ENCODE data around the gene SEC11A. TPM values are rescaled to one million over a fixed set of nuclear protein-coding genes. Genes with fewer than 3 reads are reported as not detected.
"Not testable (repeated sequence)": the region's sequence is repeated elsewhere in the genome, so short reads cannot be mapped to it uniquely, and the experiment has no call there.

SEC11A gene
- total RNA-seq, 2 experiments from 2014 or later: 66.6 to 111 TPM

DNA sequence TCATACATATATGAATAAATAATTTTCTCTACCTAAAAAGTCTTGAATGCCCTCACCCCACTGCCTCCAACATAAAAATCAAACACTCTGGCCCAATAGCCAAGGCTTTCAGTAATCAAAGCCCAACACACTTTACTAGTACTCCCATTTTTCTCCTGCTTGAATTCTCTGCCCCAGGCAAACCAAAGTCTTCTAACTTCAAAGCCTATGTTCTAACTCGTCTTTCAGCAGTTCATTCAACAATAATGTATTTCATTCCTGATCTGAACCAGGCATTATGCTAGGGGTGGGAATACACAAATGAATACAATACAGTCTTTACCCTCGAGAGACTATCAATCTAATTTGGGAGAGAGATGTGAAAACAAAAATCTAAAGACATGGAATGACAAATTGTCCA lies 21.1 kb upstream of the SEC11A start:
- intact Hi-C loops (cut with DNase I, micrococcal nuclease): loop anchor here (5.0 to 10.0 kb wide), 2 partner anchors 258 to 670 kb away; no protein-coding TSS in a partner anchor

DNA sequence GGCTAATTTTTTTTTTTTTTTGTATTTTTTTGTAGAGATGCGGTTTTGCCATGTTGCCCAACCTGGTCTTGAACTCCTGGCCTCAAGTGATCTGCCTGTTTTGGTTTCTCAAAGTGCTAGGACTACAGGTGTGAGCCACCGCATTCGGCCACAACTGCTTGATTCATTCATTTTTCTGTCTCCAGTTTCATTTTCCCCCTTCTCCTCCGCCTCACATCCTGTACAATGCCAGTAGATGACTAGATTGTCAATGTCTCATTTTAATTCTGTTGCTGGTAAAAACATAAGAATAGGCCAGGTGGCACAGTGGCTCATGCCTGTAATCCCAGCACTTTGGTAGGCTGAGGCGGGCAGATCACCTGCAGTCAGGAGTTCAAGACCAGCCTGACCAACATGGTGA lies 20.4 kb upstream of the SEC11A start:
- no peaks in the 10 kb centered on the region for H3K9me3 Mint-ChIP-seq (ENCODE audit: low read depth)
- intact Hi-C loops (cut with DNase I, micrococcal nuclease): loop anchor here (1.0 to 10.0 kb wide), 5 partner anchors 11 to 671 kb away; partner anchors contain the start of gene NMB (in 1 of the 2)
- peaks cover 53% of the 10 kb centered on the region for H3K4me1 Mint-ChIP-seq
- no peaks in the 10 kb centered on the region for H3K36me3 Mint-ChIP-seq (ENCODE audit: low read depth)
- ChIA-PET CTCF (interaction anchor here (0.6 to 4.0 kb wide), 7 partner anchors 11 to 83 kb away, joined by 3 to 46 read pairs (median 3); partner anchors contain the start of genes SEC11A and ZNF592), POLR2A (interaction anchor here (0.6 to 3.2 kb wide), 3 partner anchors 10 to 108 kb away, joined by 3 to 37 read pairs (median 14); partner anchors contain the start of gene SEC11A)
- ATAC-seq (peak; percentile 61), DNase-seq (peak; percentile 90)
- H3K27ac Mint-ChIP-seq: peak overlapping the region; percentile 97
- H3K27me3 Mint-ChIP-seq: no peaks in the 10 kb centered on the region
- H3K4me3 Mint-ChIP-seq: peak overlapping the region; percentile 55

More for the DNA sequence above, 21.1 kb upstream of the SEC11A start:
- Mint-ChIP-seq H3K27ac (peak overlapping the region; percentile 97), H3K36me3 (ENCODE audit: low read depth) (no peaks in the 10 kb centered on the region), H3K4me1 (peaks cover 47% of the 10 kb centered on the region), H3K9me3 (ENCODE audit: low read depth) (no peaks in the 10 kb centered on the region), H3K4me3 (no peak overlapping the region), H3K27me3 (no peaks in the 10 kb centered on the region)
- DNase-seq (no peak), ATAC-seq (no peak)
- ChIA-PET POLR2A (no interaction called here), CTCF (interaction anchor here (0.6 to 1.5 kb wide), 4 partner anchors 10 to 276 kb away, joined by 3 to 9 read pairs (median 4); partner anchors contain the start of genes SEC11A and ZNF592)

DNA sequence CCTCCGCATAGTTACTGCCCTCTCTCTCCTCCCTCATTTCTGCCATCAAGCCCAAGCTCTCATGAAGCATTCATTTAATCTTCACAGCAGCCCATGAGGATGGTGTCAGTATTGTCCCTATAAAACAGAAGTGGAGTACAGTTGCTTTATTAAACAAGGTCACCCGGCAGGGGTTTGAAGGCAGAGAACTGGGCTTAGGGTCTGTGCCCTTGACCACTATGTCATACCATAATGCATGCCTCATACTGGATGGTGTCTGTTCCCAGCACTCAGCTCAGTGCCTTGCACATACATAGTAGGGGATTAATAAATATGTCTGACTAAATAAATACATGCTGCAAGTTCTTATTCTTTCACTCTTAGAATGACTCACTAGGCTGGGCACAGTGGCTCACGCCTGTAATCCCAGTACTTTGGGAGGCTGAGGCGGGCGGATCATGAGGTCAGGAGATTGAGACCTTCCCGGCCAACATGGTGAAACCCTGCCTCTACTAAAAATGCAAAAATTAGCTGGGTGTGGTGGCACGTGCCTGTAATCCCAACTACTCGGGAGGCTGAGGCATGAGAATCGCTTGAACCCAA lies 19.6 kb upstream of the SEC11A start:
- ATAC-seq: peak; percentile 52
- H3K36me3 Mint-ChIP-seq (ENCODE audit: low read depth); H3K9me3 Mint-ChIP-seq (ENCODE audit: low read depth); H3K27me3 Mint-ChIP-seq: not testable (repeated sequence)
- Mint-ChIP-seq H3K27ac (peak overlapping the region; percentile 97), H3K4me3 (peak overlapping the region; percentile 59), H3K4me1 (peaks cover 60% of the 10 kb centered on the region)
- ChIA-PET POLR2A (interaction anchor here (0.5 to 3.2 kb wide), 6 partner anchors 9 to 34 kb away, joined by 3 to 37 read pairs (median 10); partner anchors contain the start of gene SEC11A), CTCF (interaction anchor here (0.6 to 4.0 kb wide), 13 partner anchors 7 to 165 kb away, joined by 3 to 46 read pairs (median 4); partner anchors contain the start of genes SEC11A and WDR73)
- intact Hi-C loops (cut with DNase I, micrococcal nuclease): loop anchor here (1.0 to 10.0 kb wide), 9 partner anchors 12 to 672 kb away; partner anchors contain the start of genes SEC11A (in 2 of the 2), NMB (in 1 of the 2), WDR73 (in 1 of the 2) and ZNF592 (in 1 of the 2)
- DNase-seq: peak; percentile 70

DNA sequence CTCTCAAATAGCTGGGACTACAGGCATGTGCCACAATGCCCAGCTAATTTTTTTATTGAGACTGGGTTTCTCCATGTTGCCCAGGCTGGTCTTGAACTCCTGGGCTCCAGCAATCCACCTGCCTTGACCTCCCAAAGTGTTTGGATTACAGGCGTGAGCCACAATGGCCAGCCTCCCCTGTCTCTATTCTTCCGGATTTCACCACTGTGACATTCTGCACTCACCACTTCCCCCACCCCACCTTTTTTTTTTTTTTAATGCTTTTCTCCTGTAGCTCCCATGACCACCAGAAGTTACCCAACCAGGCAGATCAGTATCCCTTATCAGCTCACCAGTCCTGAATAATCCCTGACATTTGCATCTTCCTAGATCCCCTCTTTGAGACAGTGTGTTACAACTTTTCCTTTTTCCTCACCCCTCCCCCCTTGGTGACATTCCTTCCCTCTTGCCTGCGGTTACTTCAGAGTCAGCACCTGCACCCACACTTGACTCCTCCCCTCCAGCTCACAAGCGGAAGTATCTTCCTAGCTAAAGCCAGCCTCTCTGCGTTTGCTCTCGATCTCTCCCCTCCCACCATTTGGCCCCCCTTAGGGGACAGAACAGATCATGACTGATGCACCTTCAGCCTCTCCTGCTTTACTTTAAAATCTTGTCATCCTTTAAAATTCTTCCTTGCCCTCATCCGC lies 19.0 kb upstream of the SEC11A start:
- ChIA-PET CTCF (interaction anchor here (0.6 to 4.0 kb wide), 11 partner anchors 8 to 164 kb away, joined by 3 to 46 read pairs (median 4); partner anchors contain the start of genes SEC11A and WDR73), POLR2A (interaction anchor here (0.9 to 3.2 kb wide), 4 partner anchors 10 to 28 kb away, joined by 3 to 37 read pairs (median 13); partner anchors contain the start of gene SEC11A)
- Mint-ChIP-seq H3K27ac (peak overlapping the region; percentile 97), H3K27me3 (no peaks in the 10 kb centered on the region), H3K36me3 (ENCODE audit: low read depth) (no peaks in the 10 kb centered on the region), H3K9me3 (ENCODE audit: low read depth) (no peaks in the 10 kb centered on the region), H3K4me1 (peaks cover 63% of the 10 kb centered on the region), H3K4me3 (peak overlapping the region; percentile 59)
- peak; percentile 87 for DNase-seq
- peak; percentile 72 for ATAC-seq
- intact Hi-C loops (cut with DNase I, micrococcal nuclease): loop anchor here (1.0 to 10.0 kb wide), 6 partner anchors 13 to 672 kb away; partner anchors contain the start of genes SEC11A (in 2 of the 2), WDR73 (in 1 of the 2) and ZNF592 (in 1 of the 2)

DNA sequence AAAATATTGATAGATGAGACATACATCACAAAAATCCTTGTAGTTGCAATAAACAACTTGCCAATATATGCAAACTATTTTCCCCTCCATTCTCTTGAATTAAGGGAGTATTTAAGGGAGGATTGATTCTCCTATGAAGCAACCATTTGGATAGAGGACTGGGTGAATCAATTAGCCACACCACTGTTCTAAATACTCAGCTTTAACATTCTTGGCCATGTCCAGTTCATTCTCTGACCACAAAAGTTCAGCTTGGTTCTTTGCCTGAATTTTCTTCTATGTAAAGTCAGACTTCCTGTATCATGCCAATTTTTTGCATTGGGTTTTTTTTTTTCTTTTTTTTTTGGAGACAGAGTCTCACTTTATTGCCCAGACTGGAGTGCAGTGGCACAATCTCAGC lies 15.8 kb upstream of the SEC11A start:
- intact Hi-C loops (cut with DNase I, micrococcal nuclease): loop anchor here in 1 of 2 experiments (10.0 kb wide), 1 partner anchor 263 kb away; no protein-coding TSS in a partner anchor
- Mint-ChIP-seq H3K9me3 (ENCODE audit: low read depth) (no peaks in the 10 kb centered on the region), H3K4me3 (no peak overlapping the region), H3K27ac (no peak overlapping the region), H3K36me3 (ENCODE audit: low read depth) (no peaks in the 10 kb centered on the region), H3K4me1 (peaks cover 56% of the 10 kb centered on the region), H3K27me3 (no peaks in the 10 kb centered on the region)
- CTCF ChIA-PET: interaction anchor here (0.6 to 0.7 kb wide), 2 partner anchors 61 to 199 kb away, joined by 3 read pairs; no protein-coding TSS in a partner anchor
- no peak for DNase-seq
- POLR2A ChIA-PET: interaction anchor here (0.7 kb wide), 1 partner anchor 48 kb away, joined by 3 read pairs; no protein-coding TSS in a partner anchor
- ATAC-seq: no peak

DNA sequence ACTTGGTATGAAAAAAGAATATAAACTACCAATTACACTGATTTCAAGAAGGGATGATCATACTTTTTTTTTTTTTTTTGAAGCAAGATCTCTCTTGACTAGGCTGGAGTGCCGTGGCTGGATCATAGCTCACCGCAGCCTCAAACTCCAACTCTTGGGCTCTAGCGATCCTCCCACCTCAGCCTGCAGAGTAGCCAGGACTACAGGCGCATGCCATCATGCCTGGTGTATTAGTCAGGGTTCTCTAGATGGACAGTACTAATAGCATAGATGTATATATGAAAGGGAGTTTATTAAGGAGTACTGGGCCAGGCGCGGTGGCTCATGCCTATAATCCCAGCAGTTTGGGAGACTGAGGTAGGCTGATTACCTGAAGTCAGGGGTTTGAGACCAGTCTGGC lies 11.5 kb upstream of the SEC11A start:
- H3K36me3 Mint-ChIP-seq (ENCODE audit: low read depth): no peaks in the 10 kb centered on the region
- H3K4me1 Mint-ChIP-seq: peaks cover 43% of the 10 kb centered on the region
- H3K4me3 Mint-ChIP-seq: no peak overlapping the region
- CTCF ChIA-PET: interaction anchor here (0.7 to 1.2 kb wide), 2 partner anchors 10 to 202 kb away, joined by 3 to 4 read pairs; no protein-coding TSS in a partner anchor
- intact Hi-C loops (cut with DNase I, micrococcal nuclease): no loop called here
- POLR2A ChIA-PET: no interaction called here
- no peaks in the 10 kb centered on the region for H3K27me3 Mint-ChIP-seq
- ATAC-seq (no peak), DNase-seq (no peak)
- H3K27ac Mint-ChIP-seq: no peak overlapping the region
- no peaks in the 10 kb centered on the region for H3K9me3 Mint-ChIP-seq (ENCODE audit: low read depth)

DNA sequence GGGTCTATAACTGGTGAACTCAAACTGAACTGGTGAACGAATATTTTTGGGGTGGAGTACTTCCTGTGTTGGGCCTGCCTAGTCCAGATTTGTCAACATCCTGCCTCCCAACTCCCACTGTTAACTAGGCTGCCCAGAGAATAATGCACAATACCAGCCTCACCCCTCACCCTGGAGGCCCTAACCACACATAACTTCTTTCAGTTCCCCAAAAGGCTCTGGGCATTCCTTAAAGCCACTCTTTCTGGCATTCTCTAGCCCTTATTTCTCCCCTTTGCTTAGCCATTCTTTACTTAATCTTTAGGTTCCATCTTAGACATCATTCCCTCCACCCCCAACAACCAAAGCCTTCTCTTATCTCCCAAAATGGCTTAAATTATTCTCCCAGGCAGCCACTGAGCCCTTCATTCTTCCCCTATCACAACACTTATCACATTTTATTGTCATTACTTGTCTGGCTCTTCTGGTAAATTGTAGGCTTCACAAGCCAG lies 9.1 kb upstream of the SEC11A start:
- Mint-ChIP-seq H3K9me3 (ENCODE audit: low read depth) (no peaks in the 10 kb centered on the region), H3K4me3 (no peak overlapping the region), H3K27me3 (no peaks in the 10 kb centered on the region), H3K27ac (peak overlapping the region; percentile 84), H3K4me1 (peaks cover 44% of the 10 kb centered on the region), H3K36me3 (ENCODE audit: low read depth) (no peaks in the 10 kb centered on the region)
- DNase-seq (no peak), ATAC-seq (peak; percentile 62)
- ChIA-PET CTCF (interaction anchor here (0.7 to 2.1 kb wide), 3 partner anchors 9 to 24 kb away, joined by 3 to 11 read pairs (median 8); partner anchors contain the start of gene SEC11A), POLR2A (no interaction called here)
- intact Hi-C loops (cut with DNase I, micrococcal nuclease): no loop called here

DNA sequence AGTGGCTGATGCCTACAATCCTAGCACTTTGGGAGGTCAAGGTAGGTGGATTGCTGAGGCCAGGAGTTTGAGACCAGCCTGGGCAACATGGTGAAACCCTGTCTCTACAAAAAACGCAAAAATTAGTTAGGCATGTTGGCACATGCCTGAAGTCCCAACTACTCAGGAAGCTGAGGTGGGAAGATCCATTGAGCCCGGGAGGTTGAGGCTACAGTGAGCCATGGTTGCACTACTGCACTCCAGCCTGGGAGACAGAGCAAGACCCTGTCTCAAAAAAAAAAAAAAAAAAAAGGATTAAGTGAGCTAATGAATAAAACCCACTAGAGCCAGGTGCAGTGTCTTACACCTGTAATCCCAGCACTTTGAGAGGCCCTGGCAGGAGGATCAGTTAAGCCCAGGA lies 6.7 kb upstream of the SEC11A start:
- H3K27ac Mint-ChIP-seq: no peak overlapping the region
- ChIA-PET POLR2A (no interaction called here), CTCF (interaction anchor here (0.7 to 2.1 kb wide), 5 partner anchors 9 to 41 kb away, joined by 3 to 7 read pairs (median 5); no protein-coding TSS in a partner anchor)
- DNase-seq: no peak
- H3K4me1 Mint-ChIP-seq: peaks cover 43% of the 10 kb centered on the region
- no peaks in the 10 kb centered on the region for H3K9me3 Mint-ChIP-seq (ENCODE audit: low read depth)
- H3K27me3 Mint-ChIP-seq: no peaks in the 10 kb centered on the region
- no peaks in the 10 kb centered on the region for H3K36me3 Mint-ChIP-seq (ENCODE audit: low read depth)
- no peak overlapping the region for H3K4me3 Mint-ChIP-seq
- ATAC-seq: no peak
- intact Hi-C loops (cut with DNase I, micrococcal nuclease): no loop called here

DNA sequence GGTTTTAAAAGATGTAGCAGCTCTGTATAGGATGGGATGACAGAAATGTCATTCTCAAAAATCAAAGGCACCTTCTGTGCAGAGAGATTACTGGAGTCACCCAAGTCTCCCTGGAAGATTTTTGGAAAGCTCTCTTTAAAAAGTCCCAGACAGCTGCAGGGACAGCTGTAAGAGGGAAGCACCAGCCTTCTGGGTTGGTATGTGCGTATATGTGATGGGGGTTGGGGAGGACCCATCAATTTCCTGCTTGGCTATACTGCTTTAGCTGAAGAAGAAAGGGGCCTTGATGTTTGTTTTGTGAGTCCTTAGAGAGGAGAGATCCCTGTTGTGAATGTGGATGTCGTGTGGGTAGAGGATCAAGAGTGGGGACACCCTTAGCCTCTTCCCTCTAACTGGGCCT lies 5.4 kb upstream of the SEC11A start:
- Mint-ChIP-seq H3K9me3 (ENCODE audit: low read depth) (no peaks in the 10 kb centered on the region), H3K4me3 (no peak overlapping the region), H3K36me3 (ENCODE audit: low read depth) (no peaks in the 10 kb centered on the region), H3K27me3 (no peaks in the 10 kb centered on the region), H3K4me1 (peaks cover 52% of the 10 kb centered on the region), H3K27ac (peak overlapping the region; percentile 85)
- intact Hi-C loops (cut with DNase I, micrococcal nuclease): no loop called here
- ChIA-PET CTCF (interaction anchor here (0.7 to 2.1 kb wide), 6 partner anchors 9 to 116 kb away, joined by 3 to 7 read pairs (median 4); no protein-coding TSS in a partner anchor), POLR2A (no interaction called here)
- ATAC-seq (no peak), DNase-seq (no peak)

DNA sequence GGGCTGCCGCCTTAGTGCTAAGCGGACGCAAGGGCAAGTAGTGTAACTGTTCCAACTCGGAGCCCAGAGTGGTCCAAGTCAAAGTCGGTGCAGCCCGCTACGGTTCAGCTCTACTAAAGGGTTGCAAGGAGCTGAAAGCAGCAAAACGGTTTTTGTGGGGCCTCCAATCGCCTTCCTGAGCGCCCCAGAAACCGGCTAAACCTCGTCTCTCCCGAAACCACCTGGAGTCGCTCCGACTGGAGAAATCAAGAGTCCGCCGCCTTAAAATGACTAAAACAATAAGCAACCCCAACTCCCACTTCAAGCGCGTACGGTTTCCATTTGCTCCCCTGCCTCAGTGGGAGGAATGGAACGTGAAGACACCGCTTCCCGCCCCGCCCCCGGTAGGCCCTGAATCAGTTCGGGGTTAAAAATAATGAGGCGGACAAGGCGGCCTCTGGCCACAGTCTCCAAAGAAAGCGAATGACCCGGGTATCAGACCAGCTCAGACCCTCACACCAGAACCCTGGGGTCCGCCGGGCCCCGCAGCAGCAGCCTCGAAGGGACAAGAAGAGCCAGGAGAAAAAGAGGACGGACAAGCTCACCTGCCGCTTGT lies 401 bp downstream of the SEC11A start:
- Mint-ChIP-seq H3K4me3 (peak overlapping the region; percentile 98), H3K9me3 (ENCODE audit: low read depth) (no peaks in the 10 kb centered on the region), H3K4me1 (peaks cover 49% of the 10 kb centered on the region), H3K27me3 (no peaks in the 10 kb centered on the region), H3K27ac (peak overlapping the region; percentile 97), H3K36me3 (ENCODE audit: low read depth) (peaks cover 25% of the 10 kb centered on the region)
- DNase-seq: peak; percentile 80
- intact Hi-C loops (cut with DNase I, micrococcal nuclease): loop anchor here (1.0 to 5.0 kb wide), 11 partner anchors 20 to 266 kb away; partner anchors contain the start of genes WDR73 (in 2 of the 2), ZNF592 (in 2 of the 2), NMB (in 1 of the 2) and PDE8A (in 1 of the 2)
- peak; percentile 38 for ATAC-seq
- CTCF ChIA-PET: interaction anchor here (0.9 to 6.0 kb wide), 11 partner anchors 9 to 117 kb away, joined by 3 to 46 read pairs (median 5); no protein-coding TSS in a partner anchor
- POLR2A ChIA-PET: interaction anchor here (0.6 to 3.5 kb wide), 5 partner anchors 11 to 62 kb away, joined by 3 to 37 read pairs (median 4); partner anchors contain the start of genes WDR73 and ZNF592
